Uterus (tissue), 2 donors: ENCODE data around the gene ROGDI.

Source experiments
- POLR2A ChIP-seq, 2 donors: fragments of 450-650 bp; IDR thresholded peaks; one replicate each; pipeline ENCODE4 v1.6.1; 2016; ENCODE audit warnings: antibody characterized with exemption in 2 of 2, mild to moderate bottlenecking in 1 of 2, moderate library complexity in 1 of 2
- TF ChIP-seq, protein P1 (sequence below), 4 experiments: fragments of 200-600 bp in 2 of 4; fragments of 450-650 bp in 2 of 4; sonication (generic) in 2 of 4; IDR thresholded peaks; one replicate each; pipeline ENCODE4 v1.5.1; 2016 to 2019; ENCODE audit warnings: antibody characterized with exemption in 4 of 4, mild to moderate bottlenecking in 2 of 4, moderate library complexity in 1 of 4

DNA sequence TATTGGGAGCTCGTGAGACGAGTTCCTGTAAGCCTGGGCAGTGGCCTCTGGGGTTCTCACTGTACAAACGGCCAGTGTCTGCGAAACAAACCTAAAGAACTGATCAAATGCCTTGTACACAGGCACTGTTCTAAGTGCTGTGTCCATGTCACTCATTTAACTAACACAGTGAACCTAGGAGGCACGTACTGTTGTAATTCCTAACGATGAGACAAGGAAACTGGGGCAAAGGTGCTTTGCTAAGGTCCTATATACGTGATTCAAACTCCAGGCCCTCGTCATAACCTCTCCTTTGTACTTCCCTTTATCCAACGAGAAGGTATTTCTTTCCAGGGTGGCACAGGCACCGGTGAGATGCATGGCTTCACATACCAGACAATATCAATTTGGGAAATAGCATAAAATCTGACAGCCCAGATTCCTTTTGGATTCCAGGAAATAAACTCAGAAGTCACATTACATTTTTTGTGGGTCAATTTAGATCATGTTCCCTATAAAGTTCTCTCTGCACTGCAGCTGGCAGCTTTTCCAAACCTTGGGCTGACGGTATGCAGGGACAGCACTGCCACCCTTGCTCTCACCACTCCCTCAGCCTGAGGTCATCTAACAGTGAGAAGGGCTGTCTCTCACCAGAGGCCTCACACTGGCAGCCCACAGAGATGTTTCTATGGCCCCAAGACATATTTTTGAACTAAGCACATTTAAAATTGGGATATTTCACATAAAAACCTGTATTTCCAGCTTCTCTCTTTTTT, 26.3 kb upstream of the ROGDI start:
- TF ChIP-seq POLR2A (IDR thresholded peaks at IDR 0.05) = no peak
- TF ChIP-seq, protein P1, sequence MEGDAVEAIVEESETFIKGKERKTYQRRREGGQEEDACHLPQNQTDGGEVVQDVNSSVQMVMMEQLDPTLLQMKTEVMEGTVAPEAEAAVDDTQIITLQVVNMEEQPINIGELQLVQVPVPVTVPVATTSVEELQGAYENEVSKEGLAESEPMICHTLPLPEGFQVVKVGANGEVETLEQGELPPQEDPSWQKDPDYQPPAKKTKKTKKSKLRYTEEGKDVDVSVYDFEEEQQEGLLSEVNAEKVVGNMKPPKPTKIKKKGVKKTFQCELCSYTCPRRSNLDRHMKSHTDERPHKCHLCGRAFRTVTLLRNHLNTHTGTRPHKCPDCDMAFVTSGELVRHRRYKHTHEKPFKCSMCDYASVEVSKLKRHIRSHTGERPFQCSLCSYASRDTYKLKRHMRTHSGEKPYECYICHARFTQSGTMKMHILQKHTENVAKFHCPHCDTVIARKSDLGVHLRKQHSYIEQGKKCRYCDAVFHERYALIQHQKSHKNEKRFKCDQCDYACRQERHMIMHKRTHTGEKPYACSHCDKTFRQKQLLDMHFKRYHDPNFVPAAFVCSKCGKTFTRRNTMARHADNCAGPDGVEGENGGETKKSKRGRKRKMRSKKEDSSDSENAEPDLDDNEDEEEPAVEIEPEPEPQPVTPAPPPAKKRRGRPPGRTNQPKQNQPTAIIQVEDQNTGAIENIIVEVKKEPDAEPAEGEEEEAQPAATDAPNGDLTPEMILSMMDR (IDR thresholded peaks at IDR 0.05) = no peak
